Daoy (cell line): ENCODE data around the gene GAS2L1. TPM values are rescaled to one million over a fixed set of nuclear protein-coding genes. Genes with fewer than 3 reads are reported as not detected.

Source experiments
- DNase-seq: peaks from one replicate; pipeline ENCODE4 v3.0.0-alpha.2; 2015; ENCODE audit warnings: low read depth
- total RNA-seq: library from RNA; depleted of rRNA; stranded (reverse); fragments of >200 nt; shearing (Covaris generic); gene quantifications from 2 replicates; pipeline ENCODE4 v1.2.3, GENCODE V29; 2014

The GAS2L1 gene
- total RNA-seq, 1 experiment from 2014 or later: 10.0 TPM

- DNase-seq: no peak
Measured at GRCh38 chr22:29275819-29276565, 30.5 kb upstream of the GAS2L1 start.

DNA sequence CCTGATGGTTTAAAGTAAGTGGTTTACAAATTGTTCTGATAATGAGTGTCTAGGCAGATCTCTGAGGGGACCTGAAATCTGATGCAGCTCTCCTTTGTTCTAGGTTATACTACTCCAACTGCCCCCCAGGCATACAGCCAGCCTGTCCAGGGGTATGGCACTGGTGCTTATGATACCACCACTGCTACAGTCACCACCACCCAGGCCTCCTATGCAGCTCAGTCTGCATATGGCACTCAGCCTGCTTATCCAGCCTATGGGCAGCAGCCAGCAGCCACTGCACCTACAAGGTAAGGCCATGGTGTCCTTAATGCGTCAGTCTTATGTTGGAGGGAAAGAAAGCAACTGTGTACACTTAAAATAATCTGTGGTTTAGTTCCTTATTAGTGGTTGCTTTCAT, 28.5 kb upstream of the GAS2L1 start:
- DNase-seq: no peak

DNA sequence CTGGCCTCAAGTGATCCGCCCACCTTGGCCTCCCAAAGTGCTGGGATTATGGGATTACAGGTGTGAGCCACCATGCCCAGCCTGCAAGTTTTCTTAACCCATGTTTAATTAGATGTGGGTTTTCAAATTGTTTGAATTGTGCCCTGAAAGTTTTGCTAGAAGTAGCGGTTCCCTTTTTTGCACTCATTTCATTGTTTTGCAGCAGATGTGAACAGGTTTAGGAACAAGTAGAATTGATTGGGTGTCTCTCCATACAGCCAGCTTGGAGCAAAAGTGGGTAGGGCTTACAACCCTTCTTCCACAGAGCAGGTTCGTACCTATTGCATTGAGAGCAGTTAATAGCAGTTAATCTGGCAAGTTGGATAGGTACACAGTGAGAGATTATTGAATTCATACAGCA, 22.3 kb upstream of the GAS2L1 start:
- no peak for DNase-seq

DNA sequence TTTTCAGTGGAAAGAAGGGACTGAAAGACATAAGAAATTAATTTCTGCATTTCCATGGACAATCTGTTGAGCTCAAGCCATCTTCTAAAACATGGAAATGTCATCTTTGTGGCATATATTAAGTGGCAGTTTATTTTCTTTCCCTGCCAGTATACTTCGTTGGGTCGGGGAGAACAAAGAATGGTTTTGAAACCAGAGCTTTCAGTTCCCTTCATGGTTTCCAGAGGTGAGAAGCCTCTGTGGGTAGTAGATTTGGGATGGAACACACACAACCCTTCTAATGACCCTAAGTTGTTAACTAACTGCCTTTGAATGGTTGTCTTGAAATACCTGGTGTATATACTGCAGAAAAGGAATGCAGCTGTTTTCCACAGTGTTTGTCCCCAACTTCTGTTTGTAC, 17.6 kb upstream of the GAS2L1 start:
- DNase-seq: no peak

GRCh38 chr22:29290061-29290460, 16.4 kb upstream of the GAS2L1 start:
- DNase-seq: no peak

DNA sequence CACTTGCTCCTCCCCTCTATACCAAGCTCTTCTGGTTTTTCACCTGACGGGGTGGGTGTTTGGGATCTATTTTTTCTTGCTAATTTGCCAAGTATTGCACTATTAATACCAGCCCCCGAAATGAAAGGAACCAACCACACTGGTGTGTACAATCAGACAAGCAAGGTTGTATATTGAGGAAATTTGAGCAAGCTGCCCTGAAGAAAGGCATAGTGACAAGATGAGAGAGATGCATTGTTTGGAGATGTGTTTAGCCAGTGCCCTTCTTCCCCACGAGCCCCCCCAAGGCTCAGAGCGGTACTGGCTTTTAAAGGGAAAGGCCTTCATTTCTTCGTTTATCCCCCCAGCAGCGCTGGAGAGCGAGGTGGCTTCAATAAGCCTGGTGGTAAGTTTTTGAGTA, 15.2 kb upstream of the GAS2L1 start:
- no peak for DNase-seq

- DNase-seq: no peak
Measured at GRCh38 chr22:29292379-29292778, 14.1 kb upstream of the GAS2L1 start.

- DNase-seq: no peak
Measured at GRCh38 chr22:29298641-29299040, 7.8 kb upstream of the GAS2L1 start.

- no peak for DNase-seq
Measured at GRCh38 chr22:29299136-29299900, 7.1 kb upstream of the GAS2L1 start.

- no peak for DNase-seq
Measured at GRCh38 chr22:29300467-29300806, 6.0 kb upstream of the GAS2L1 start.

DNA sequence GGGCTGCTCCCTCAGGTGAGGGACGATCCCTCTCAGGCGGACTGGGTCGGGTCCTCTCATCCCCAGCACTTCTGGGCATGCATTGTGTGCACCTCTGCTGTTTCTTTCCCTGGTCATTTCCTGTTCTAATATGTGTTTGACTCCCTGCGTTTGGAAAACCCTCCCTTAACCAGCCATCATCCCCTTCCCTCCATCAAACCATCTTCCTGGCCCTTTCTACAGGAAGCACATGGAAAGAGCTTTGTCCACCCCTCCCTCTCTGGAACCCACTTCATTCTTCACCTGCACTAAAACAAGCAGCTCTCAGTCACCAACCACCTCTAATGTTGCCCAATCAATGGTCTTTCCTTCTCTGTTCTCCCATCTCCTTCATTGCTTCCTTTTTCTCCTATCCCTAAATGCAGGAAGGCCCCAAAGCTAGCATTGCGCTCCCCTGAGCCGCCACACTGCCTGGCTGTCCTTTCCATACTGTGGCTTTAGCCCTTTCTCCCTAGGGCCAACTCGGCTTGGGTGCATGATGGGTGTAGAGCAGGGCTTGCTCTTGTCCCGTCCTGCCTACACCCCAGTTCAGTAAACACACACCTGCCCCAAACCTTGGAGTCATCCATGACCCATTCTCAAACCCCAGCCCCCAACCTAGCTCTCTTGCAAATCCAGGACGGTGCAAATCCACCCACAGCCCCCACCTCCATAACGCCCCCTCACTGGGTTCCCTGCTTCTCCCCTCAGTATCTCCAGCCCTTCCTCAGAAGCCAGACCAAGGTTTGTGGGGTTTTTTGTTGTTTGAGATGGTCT, 5.4 kb upstream of the GAS2L1 start:
- DNase-seq: no peak

DNA sequence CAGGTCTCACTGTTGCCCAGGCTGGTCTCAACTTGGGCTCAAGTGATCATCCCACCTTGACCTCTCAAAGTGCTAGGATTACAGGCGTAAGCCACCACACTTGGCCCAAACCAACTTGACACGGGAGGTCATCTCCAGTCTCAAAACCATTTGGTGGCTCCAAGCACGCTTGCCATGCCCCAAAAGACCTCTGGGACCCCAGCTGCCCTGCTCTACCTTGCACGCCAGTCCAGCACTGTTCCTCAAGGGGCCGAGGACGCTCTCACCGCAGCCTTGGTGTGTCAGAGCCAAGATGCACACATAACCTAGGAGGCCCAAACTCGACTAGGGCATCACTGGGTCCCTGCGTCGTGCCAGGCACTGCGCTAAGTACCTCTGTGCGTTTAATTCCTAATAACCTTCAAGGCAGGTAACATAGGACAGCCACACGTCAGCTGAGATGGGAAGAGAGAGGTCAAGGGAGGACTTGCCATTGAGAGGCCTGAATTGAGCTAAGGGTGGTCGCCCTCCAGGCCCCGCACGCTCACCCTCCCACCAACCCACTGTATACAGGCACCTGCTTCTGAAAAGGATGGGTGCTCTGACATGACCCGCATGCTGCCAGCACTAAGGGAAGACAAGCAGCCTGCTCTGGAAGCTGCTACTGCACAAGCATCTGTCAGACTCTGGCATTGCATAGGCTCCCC, 4.6 kb upstream of the GAS2L1 start:
- DNase-seq: no peak

DNA sequence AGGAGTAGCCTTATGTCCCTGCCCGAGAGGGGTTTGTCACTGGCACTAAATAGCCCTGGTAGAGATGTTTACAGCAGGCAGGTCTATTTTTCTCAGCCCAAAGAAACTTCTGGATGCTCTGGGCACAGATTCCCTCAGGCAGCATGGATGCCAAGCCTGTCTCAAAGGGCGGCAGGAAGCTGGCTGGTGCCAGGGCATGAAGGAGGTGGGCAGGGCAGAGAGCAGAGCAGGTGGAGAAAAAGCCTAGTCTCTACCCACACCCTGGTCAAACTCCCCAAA, 4.1 kb upstream of the GAS2L1 start:
- DNase-seq: no peak

GRCh38 chr22:29302681-29303465, 3.6 kb upstream of the GAS2L1 start:
- DNase-seq: no peak

GRCh38 chr22:29305836-29306174, 645 bp upstream of the GAS2L1 start:
- no peak for DNase-seq

DNA sequence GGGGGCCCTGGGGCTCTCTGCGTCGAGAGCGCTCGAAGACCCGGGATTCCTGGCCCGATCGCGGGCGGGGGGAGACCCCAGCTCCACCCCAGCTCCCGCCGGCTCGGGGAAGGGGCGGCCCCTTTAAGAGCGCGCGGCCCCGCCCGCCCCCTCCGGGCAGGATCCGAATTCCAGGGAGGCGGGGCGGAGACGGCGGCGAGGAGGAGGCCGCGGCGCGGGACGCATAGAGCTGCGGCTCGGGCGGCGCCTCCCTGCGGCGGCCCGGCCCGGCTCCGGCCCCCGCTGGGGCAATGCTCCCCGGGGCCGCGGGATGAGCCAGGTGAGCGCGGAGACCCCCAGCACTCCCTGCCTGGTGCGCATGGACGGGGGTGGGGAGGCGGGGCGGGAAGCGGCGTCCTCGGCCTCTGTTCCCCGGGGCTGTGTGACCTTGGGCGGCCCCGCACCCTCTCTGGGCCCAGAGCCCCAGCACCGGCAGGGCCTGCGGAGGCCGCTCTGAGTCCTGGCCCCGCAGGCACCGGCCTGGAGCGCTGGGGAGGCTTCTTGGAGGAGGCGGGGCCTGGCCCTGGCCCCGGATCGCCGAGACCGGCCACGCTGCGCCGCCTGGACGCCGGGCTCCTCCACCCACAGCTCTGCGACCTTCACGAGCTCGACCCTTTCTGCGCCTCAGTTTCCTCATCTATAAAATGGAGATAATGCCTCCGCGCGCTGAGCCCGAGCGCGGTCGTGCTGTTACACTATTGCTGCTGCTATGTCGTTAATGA, 565 bp downstream of the GAS2L1 start:
- peak; percentile 84 for DNase-seq

- DNase-seq: no peak
Measured at GRCh38 chr22:29307596-29308147, 1.2 kb downstream of the GAS2L1 start.

DNA sequence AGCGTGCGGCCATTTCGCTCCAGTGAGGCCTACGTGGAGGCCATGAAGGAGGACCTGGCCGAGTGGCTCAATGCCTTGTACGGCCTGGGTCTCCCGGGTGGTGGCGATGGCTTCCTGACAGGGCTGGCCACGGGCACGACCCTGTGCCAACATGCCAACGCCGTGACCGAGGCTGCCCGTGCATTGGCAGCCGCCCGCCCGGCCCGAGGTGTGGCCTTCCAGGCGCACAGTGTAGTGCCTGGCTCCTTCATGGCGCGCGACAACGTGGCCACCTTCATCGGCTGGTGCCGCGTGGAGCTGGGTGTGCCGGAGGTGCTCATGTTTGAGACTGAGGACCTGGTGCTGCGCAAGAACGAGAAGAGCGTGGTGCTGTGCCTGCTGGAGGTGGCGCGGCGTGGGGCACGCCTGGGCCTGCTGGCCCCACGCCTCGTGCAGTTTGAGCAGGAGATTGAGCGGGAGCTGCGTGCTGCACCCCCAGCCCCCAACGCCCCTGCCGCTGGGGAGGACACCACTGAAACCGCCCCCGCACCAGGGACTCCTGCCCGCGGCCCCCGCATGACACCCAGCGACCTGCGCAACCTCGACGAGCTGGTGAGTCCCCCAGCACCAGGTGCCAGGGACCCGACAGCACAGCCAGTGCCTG, 1.8 kb downstream of the GAS2L1 start:
- no peak for DNase-seq

DNA sequence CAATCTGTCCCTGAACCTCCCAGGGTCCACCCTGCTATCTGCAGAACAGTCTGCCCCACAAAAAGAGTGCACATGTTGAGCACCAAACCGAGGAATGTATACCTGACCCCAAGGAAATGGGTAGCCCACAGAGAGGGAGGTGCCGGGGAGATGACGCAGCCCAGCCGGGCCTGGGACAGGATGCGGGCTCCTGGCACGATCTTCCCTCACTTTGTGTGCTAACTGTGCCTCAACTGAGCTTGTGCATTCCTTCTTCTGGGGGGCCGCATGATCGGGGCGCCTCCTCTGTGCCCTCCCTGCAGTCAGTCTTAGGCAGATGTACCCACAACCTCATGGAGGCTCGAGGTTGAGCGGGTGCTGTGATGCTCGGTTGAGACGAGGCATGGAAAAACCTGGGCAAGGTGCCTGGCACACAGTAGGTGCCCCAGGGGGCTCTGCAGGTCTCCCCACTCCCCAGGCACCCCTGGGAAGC, 2.4 kb downstream of the GAS2L1 start:
- peak; percentile 93 for DNase-seq
